DMS 273 treated with DMSO at 0.1 percent for 48 hours (cell line): ENCODE measurements around the gene GKN2.
"Not testable (repeated sequence)": the region's sequence is repeated elsewhere in the genome, so short reads cannot be mapped to it uniquely, and the experiment has no call there.

Experiments used
- DNase-seq: peaks from one replicate; lab custom pipeline; 2025; lab: John Stamatoyannopoulos, UW

Gene GKN2

GRCh38 chr2:68920481-68921170, 32.1 kb downstream of the GKN2 start:
- DNase-seq = no peak

GRCh38 chr2:68918497-68918896, 34.2 kb downstream of the GKN2 start:
- no peak for DNase-seq

- DNase-seq = no peak
Measured at GRCh38 chr2:68917034-68917718, 35.5 kb downstream of the GKN2 start.

GRCh38 chr2:68916226-68916625, 36.5 kb downstream of the GKN2 start:
- DNase-seq = no peak

- no peak for DNase-seq
Measured at GRCh38 chr2:68915393-68915792, 37.3 kb downstream of the GKN2 start.

- no peak for DNase-seq
Measured at GRCh38 chr2:68913359-68913758, 39.3 kb downstream of the GKN2 start.

GRCh38 chr2:68912732-68913131, 40.0 kb downstream of the GKN2 start:
- no peak for DNase-seq

- no peak for DNase-seq
Measured at GRCh38 chr2:68912111-68912510, 40.6 kb downstream of the GKN2 start.

- DNase-seq = no peak
Measured at GRCh38 chr2:68911709-68912108, 41.0 kb downstream of the GKN2 start.

- DNase-seq = no peak
Measured at GRCh38 chr2:68911246-68911645, 41.4 kb downstream of the GKN2 start.

GRCh38 chr2:68909793-68910674, 42.7 kb downstream of the GKN2 start:
- peak; percentile 15 for DNase-seq

GRCh38 chr2:68908392-68908970, 44.2 kb downstream of the GKN2 start:
- DNase-seq = peak; percentile 8

GRCh38 chr2:68907920-68908253, 44.8 kb downstream of the GKN2 start:
- DNase-seq = no peak

- DNase-seq = no peak
Measured at GRCh38 chr2:68907232-68907919, 45.3 kb downstream of the GKN2 start.

GRCh38 chr2:68906716-68907115, 46.0 kb downstream of the GKN2 start:
- DNase-seq = no peak

- no peak for DNase-seq
Measured at GRCh38 chr2:68905116-68905515, 47.6 kb downstream of the GKN2 start.

GRCh38 chr2:68901561-68901960, 51.1 kb downstream of the GKN2 start:
- DNase-seq = no peak

- no peak for DNase-seq
Measured at GRCh38 chr2:68901199-68901514, 51.5 kb downstream of the GKN2 start.

GRCh38 chr2:68900496-68901198, 52.0 kb downstream of the GKN2 start:
- DNase-seq = no peak

GRCh38 chr2:68895981-68896380, 56.7 kb downstream of the GKN2 start:
- DNase-seq = not testable (repeated sequence)
